Uterus (tissue), 2 donors: ENCODE results near the gene FSD1.

ENCODE experiments used
- POLR2A ChIP-seq, 2 donors: fragments of 450-650 bp; IDR thresholded peaks; one replicate each; pipeline ENCODE4 v1.6.1; 2016; ENCODE audit warnings: antibody characterized with exemption in 2 of 2, mild to moderate bottlenecking in 1 of 2, moderate library complexity in 1 of 2
- TF ChIP-seq, protein P1 (sequence below), 4 experiments: fragments of 200-600 bp in 2 of 4; fragments of 450-650 bp in 2 of 4; sonication (generic) in 2 of 4; IDR thresholded peaks; one replicate each; pipeline ENCODE4 v1.5.1; 2016 to 2019; ENCODE audit warnings: antibody characterized with exemption in 4 of 4, mild to moderate bottlenecking in 2 of 4, moderate library complexity in 1 of 4

DNA sequence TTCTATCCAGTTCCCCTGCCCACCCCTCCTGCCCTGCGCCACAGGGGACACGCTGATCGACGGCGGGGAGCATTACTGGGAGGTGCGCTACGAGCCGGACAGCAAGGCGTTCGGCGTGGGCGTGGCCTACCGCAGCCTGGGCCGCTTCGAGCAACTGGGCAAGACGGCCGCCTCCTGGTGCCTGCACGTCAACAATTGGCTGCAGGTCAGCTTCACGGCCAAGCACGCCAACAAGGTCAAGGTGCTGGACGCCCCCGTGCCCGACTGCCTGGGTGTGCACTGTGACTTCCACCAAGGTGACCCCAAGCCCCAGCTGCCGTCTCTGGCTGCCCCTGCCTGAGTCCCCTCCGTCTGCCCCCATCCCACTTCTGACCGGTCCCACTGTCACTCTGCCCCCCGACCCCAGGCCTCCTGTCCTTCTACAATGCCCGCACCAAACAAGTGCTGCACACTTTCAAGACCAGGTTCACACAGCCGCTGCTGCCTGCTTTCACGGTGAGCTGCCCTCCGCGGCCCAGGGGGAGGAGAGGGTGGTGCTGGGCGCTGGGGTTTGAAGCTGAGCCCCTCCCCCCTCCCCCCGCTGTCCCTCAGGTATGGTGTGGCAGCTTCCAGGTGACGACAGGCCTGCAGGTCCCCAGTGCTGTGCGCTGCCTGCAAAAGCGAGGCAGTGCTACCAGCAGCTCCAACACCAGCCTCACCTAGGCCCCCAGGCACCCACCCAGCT is 18.7 kb downstream of the FSD1 start:
- TF ChIP-seq, protein P1, sequence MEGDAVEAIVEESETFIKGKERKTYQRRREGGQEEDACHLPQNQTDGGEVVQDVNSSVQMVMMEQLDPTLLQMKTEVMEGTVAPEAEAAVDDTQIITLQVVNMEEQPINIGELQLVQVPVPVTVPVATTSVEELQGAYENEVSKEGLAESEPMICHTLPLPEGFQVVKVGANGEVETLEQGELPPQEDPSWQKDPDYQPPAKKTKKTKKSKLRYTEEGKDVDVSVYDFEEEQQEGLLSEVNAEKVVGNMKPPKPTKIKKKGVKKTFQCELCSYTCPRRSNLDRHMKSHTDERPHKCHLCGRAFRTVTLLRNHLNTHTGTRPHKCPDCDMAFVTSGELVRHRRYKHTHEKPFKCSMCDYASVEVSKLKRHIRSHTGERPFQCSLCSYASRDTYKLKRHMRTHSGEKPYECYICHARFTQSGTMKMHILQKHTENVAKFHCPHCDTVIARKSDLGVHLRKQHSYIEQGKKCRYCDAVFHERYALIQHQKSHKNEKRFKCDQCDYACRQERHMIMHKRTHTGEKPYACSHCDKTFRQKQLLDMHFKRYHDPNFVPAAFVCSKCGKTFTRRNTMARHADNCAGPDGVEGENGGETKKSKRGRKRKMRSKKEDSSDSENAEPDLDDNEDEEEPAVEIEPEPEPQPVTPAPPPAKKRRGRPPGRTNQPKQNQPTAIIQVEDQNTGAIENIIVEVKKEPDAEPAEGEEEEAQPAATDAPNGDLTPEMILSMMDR (IDR thresholded peaks at IDR 0.05) = no peak
- no peak for TF ChIP-seq POLR2A (IDR thresholded peaks at IDR 0.05)
